Ammon's horn (tissue), 1 donor: Measurements from ENCODE around the gene FBN3.

Experiments used
- DNase-seq: peaks from one replicate; pipeline ENCODE4 v3.0.0-alpha.2; 2016; ENCODE audit warnings: low spot score

Gene FBN3

GRCh38 chr19:8020681-8021080, 128.7 kb downstream of the FBN3 start:
- DNase-seq = no peak

GRCh38 chr19:8017808-8018207, 131.6 kb downstream of the FBN3 start:
- DNase-seq = no peak
